NCI-H187 (cell line): ENCODE data around the gene TEKTIP1.
"Not testable (repeated sequence)": the region's sequence is repeated elsewhere in the genome, so short reads cannot be mapped to it uniquely, and the experiment has no call there.

Source experiments
- DNase-seq, 2 experiments: peaks; one replicate each; lab custom pipeline; 2025; lab: John Stamatoyannopoulos, UW

The TEKTIP1 gene

GRCh38 chr19:3507371-3508120 lies 31.4 kb upstream of the TEKTIP1 start:
- no peak for DNase-seq

DNA sequence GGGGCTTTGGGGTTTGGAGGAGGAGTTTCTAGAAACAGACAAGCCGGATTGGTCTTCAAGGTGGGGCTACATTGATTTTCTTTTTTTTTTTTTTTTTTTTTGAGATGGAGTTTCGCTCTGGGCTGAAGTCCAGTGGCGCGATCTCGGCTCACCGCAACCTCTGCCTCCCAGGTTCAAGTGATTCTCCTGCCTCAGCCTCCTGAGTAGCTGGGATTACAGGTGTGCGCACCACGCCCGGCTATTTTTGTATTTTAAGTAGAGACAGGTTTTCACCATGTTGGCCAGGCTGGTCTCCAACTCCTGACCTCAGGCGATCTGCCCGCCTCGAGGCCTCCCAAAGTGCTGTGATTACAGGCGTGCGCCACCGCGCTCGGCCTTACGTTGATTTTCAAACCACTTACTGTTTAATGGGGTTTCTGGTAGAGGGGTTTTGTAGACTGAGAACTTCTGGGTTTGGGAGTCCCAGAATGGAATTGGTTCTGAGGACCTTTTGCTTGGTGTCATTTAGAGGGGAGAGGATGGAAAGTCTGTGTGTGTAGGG lies 30.8 kb upstream of the TEKTIP1 start:
- not testable (repeated sequence) for DNase-seq

DNA sequence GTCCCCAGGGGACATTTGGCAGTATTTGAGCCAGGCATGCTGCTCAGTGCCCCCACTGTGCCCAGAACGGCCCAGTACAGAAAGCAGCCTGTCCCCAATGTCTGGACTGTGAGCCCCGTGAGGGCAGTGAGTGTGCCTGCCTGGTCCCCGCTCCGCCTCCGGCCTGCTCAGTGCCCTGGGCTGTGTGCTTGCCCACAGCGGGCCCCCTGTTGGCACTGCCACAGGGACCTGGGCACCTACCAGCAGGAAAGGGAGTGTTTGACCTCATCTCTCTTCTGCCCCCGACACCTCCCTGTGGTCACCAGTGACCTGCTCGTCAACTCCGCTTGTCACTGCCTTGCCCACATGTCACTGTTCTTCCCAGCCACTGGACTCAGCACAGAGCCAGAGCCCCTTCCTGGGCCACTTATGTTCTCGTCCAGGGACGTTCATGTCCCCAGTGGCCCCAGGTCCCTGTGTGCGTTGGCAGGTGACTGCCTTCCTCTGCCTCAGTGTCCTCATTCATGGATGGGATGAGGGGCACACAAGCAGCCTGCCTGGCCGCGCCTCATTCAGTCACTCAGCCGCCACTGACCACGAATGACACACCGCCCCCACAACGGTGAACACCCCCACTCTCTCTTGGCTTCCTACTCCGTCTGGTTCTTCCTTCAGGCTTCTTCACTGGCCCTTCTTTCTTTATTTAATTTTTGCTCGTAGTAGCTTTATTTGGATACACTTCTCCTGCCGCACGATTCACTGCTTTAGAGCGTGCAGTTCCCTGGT lies 30.0 kb upstream of the TEKTIP1 start:
- no peak for DNase-seq

DNA sequence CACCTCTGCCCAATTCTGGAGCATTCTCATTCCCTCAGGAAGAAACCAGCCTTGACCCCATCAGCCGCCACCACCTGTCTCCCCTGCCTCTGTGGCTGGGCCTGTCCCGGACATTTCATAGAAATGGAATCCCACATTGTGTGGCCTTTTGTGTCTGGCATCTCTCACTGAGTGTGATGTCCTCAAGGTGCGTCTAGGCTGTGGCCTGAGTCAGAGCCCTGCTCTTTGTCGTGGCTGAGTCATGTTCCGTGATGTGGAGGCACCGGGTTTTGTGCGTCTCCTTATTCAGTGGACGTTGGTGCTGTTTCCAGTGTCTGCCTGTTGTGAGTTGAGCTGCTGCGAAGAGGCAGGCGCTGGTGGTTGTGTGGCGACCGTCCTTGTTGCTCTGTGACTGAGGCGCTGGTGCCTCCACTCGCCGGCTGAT lies 29.4 kb upstream of the TEKTIP1 start:
- DNase-seq, result no peak

- no peak for DNase-seq
Measured at GRCh38 chr19:3510727-3511126, 28.2 kb upstream of the TEKTIP1 start.

DNA sequence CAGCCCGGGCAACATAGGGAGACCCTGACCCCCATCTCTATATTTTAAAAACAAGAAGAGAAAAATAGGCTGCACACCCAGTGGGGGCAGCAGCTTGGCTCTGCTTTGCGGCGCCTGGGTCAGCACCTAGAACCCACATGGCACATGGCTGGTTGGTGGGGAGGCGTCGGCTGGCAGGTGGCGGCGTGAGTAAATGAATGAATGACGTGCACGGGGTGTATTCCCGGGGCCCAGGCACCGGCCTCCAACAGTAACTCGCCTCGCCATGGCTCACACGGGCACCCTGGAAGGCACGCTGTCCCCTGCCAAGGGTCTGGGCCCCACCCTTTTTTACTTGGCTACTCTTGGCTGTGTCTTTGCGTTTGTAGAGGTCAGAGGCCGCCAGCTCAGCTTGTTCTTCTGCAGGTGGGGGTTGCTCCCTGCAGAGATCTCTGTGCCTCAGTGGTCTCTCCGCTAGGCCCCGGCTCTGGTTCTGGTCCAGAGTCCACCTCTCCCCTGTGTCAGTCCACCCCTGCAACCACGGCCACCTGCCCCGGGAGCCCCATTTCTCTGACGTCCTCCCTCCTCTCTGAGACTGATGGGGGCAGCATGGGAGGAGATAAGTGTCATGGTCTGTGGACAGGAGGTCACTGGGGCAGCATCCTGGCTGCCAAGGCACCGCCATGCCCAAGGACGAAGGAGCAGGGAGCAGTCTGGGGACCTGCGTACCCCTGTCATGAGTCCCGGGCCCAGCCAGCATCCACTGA lies 27.3 kb upstream of the TEKTIP1 start:
- DNase-seq, result no peak

- DNase-seq, result no peak
Measured at GRCh38 chr19:3512562-3513228, 26.3 kb upstream of the TEKTIP1 start.

DNA sequence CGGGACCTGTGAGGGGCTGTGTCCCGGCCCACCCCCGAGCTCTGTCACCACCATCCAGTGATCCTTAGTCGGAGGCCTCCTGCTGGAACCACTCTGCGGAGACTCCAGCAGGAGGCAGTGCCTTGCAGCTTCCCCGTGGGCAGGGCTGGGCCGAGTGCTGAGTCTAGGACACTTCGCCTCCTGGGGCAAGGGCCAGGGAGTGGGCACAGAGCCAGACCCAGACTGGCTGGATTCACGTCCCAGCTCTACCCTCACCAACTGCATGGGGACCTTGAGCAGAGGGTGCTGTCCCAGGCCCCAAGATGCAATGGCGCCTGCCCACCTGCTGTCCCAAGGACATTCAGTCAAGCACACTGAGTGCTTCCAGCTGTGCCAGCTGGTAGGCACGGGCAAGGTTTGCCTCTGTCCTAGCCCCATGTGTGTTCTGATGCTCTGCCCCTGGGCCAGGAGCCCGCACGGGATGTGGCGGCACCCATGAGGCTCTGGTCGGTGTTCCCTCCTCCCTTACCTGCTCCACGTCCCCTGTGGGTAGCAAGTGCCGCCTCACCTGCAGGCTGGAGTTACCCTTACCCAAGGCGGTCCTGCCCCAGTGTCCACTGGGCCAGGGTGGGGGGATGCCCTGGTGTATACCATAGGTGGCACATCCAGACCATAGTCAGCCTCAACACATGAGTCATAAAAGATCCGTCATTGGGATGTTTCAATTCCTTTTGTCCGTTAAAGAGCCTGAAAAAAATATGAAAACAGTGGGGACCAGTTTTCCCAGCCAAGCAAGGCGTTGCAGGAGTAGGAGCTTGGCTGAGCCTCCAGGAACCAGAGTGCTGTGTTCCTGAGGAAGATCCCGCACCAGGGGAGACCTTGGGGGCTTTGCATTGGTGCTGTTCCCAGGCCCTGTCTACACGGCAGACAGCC lies 25.5 kb upstream of the TEKTIP1 start:
- DNase-seq, result no peak

- no peak for DNase-seq
Measured at GRCh38 chr19:3514930-3515329, 24.0 kb upstream of the TEKTIP1 start.

DNA sequence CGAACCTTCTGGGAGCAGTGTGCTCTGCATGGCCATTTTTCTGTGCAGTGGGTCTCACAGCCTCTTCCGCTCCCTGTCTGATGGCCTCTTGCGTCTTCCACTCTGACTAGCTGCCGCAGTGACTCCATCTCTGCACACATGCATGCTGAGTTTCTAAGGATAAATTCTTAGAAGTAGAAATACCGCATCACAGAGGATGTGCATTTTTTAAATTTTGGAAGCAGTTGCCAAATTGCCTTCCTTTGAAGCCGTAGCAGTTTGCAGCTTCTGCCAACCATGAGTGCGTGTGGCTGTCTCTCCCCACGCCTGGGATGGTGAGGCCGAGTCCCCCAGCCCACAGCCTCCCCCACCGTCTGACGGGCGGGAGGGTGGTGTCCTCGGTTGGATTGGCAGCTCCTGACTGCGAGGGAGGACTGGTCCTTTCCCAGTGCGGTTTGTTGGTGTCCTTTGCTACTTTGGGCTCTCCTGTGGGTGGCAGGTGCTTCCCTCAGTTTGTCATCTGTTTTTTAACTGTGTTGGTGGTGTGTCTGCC lies 23.0 kb upstream of the TEKTIP1 start:
- DNase-seq, result no peak

GRCh38 chr19:3516675-3517207 lies 22.2 kb upstream of the TEKTIP1 start:
- DNase-seq, result no peak

- no peak for DNase-seq
Measured at GRCh38 chr19:3517638-3518037, 21.3 kb upstream of the TEKTIP1 start.

GRCh38 chr19:3518255-3518654 lies 20.7 kb upstream of the TEKTIP1 start:
- no peak for DNase-seq

DNA sequence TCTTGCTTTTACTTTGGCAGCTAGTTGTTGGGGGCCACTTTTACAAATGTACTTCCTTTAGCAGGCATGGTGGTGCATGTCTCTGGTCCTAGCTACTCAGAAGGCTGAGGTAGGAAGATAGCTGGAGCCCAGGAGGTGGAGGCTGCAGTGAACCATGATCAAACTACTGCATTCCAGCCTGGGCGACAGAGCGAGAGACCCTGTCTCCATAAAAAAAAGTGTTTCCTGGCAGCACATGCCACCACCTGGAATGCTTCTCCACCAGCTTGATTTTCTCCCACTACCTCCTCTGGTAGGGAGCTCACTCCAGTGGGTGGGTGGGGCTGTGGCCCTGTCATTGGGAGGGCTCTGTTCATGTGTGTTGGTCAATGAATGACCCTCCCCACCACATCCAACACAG lies 20.3 kb upstream of the TEKTIP1 start:
- no peak for DNase-seq

DNA sequence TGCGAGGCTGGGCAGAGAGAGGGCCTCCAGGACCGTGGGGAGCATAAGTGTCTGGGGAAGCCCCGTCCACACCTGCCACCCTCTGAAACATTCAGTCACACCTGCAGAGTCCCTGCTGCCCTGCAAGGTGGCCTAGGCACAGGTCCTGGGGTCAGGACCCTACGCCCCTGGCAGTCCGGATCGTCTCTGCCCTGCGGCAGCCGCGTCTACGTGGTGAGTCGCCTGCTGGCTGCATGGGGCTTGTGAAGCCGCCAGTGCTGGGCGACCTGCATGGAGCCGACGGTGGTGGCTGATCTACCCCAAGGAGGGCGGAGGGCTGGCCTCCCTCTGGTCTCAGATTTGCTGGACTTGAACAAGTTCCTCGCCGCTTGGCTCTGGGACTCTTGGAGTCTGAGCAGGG lies 19.8 kb upstream of the TEKTIP1 start:
- DNase-seq, result no peak

GRCh38 chr19:3520166-3521103 lies 18.5 kb upstream of the TEKTIP1 start:
- DNase-seq, result no peak

- DNase-seq, result no peak
Measured at GRCh38 chr19:3521104-3521445, 17.9 kb upstream of the TEKTIP1 start.

GRCh38 chr19:3522421-3523360 lies 16.3 kb upstream of the TEKTIP1 start:
- DNase-seq, result no peak
